MV-4-11 (cell line): ENCODE results near the gene CYB5R2.

Source experiments
- DNase-seq: peaks from one replicate; lab custom pipeline; 2025; lab: John Stamatoyannopoulos, UW

CYB5R2 gene

GRCh38 chr11:7638710-7639642 lies 34.3 kb downstream of the CYB5R2 start:
- peak; percentile 15 for DNase-seq

- DNase-seq: no peak
Measured at GRCh38 chr11:7637447-7638157, 35.7 kb downstream of the CYB5R2 start.

DNA sequence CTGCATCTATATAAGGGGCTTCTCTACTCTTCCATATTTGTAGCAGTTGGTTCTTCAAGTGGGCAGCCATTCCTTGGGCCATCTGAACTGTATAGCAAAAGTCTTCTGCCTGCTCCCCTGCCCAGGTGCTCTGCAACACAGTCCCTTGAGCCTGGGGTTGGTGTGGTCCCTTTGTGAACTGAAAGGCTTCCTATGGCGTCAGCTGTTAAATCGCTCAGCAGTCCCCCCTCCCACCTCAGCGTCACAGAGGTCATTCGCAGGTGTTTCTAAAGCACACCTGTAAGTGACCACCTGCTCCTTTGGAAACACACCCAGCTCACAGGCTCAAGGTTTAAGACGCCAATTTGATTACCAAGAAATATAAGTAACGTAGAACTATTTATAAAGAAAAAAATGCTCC lies 37.0 kb downstream of the CYB5R2 start:
- DNase-seq: no peak

- DNase-seq: no peak
Measured at GRCh38 chr11:7635708-7636107, 37.6 kb downstream of the CYB5R2 start.

GRCh38 chr11:7635137-7635536 lies 38.2 kb downstream of the CYB5R2 start:
- no peak for DNase-seq

GRCh38 chr11:7632211-7632610 lies 41.1 kb downstream of the CYB5R2 start:
- DNase-seq: no peak

GRCh38 chr11:7630002-7630401 lies 43.3 kb downstream of the CYB5R2 start:
- DNase-seq: no peak

DNA sequence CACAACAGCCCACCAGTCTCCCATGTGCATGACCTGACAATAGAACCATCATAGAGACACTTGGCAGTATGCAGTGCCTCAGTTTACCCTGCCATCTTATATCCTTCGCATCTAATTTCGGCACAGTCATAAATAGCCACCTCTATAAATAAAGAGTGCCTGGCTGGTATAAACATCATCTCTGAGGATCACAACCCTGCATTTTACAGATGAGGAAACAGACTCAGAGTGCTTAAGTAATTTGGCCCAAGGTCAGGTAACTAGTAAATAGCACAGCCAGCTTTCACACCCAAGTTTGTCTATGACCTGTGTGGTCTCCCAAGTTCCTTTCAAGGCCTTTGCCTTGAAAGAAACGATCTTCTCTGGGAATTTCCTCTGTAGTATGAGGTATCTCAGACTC lies 44.6 kb downstream of the CYB5R2 start:
- DNase-seq: no peak

GRCh38 chr11:7622721-7623120 lies 50.6 kb downstream of the CYB5R2 start:
- no peak for DNase-seq

DNA sequence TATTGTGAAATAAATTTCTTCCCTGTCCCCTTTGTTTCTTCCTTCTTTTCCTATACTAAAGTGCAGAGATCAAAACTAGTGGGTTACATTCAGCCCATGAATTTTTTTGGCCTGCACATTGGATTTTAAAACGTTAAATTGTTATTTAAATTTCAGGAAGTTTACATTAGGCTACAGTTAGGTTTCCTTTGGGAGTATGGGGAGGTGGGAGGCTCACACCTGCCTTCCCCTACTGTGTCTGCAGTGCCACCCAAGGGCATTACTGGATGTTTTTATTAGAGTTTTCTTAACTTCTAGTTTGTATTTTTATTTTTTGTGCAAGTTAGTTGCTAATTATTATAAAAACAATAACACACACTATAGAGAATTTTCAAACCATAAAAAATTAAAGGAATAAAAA lies 51.7 kb downstream of the CYB5R2 start:
- no peak for DNase-seq

DNA sequence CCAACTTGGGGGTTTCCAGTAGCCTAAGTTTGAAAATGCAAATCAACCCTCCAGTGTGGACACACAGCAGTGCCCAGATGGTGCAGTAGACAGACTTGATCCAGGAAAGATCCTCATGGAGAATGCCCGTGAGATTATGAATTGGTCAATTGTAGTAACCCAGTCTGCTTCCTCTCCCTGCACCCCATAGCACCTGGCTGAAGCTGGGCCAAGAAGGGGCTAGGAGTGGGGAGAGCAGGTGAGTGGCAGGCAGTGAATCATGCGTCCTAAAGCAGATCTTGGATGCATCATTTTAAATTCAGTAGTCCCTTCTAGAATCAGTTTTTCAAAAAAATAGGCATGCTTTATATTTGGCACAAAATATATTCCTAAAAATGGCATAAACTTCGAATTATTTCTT lies 52.2 kb downstream of the CYB5R2 start:
- DNase-seq: no peak

DNA sequence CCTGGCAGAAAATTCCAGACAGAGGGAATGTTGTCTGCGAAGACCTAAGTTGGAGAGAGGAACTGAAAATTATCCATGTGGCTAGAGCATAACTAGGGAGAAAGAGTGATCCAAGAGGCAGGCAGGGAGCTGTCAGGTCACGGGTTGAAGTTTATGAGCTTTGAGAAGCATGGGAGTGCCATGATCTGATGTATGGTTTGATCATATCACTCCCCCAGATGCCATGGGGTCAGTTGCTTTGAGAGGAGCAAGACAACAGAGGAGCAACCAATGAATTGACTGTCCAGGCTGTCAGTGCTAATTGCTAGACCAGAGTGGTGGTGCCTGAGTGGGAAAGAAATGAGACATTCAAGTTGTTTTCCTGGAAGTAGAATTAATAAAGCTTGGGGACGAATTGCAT lies 54.0 kb downstream of the CYB5R2 start:
- no peak for DNase-seq

DNA sequence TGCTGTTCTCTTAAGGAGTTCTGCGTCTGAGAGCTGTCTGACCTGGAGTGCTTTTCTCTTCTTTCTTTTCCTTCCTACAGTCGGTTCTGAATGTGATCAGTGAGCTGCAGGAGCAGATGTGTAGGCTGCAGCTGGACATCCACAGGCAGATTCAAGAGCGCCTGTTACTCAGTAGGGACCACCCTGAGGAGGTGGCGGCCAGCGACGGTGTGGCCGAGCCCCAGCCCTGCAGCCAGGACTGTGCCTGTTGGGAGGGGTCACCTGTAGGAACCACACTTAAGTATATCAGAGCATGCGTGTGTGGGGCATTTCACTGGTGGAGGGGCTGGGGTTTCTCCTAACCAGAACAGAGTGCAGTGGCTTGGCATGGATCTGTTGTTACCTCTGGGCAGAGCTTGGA lies 56.3 kb downstream of the CYB5R2 start:
- DNase-seq: no peak
